LHCN-M2 (cell line): Measurements from ENCODE around the gene KCNT1. TPM values are rescaled to one million over a fixed set of nuclear protein-coding genes. Genes with fewer than 3 reads are reported as not detected.
"Not testable (repeated sequence)": the region's sequence is repeated elsewhere in the genome, so short reads cannot be mapped to it uniquely, and the experiment has no call there.

Experiments
- DNase-seq: peaks from one replicate; pipeline ENCODE4 v3.0.0-alpha.2; 2012; ENCODE audit warnings: low read depth
- total RNA-seq: library from RNA; depleted of rRNA; stranded (reverse); fragments of >200 nt; gene quantifications from 2 replicates; pipeline ENCODE4 v1.2.3, GENCODE V29; 2014

The KCNT1 gene
- total RNA-seq, 1 experiment from 2014 or later = not detected

DNA sequence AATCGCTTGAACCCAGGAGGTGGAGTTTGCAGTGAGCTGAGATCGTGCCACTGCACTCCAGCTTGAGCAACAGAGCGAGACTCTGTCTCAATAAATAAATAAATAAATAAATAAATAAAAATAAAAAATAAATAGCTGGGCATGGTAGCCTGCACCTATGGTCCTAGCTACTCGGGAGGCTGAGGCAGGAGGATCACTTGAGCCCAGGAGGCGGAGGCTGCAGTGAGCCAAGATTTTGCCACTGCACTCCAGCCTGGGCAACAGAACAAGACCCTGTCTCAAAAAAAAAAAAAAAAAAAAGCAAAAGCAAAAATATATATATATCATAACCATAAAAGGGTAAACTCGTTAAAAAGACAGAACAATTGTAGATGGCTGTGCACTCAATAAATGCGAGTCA lies 29.2 kb upstream of the KCNT1 start:
- not testable (repeated sequence) for DNase-seq

DNA sequence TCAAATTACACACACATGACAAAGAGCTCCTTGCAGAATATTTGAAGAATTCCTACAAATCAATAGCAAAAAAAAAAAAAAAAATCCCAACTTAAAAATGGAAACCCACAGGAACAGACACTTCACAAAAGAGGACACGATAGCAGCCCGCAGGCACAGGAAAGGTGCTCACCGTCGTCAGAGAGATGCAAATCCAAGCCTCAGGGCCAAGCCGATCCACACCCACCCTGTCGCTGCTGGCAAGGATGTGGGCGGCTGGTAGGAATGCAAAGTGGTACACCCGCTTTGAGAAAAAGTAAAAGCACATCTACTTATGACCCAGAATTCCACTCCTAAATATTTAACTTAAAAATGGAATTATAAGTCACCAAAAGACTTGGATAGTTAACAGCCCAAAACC lies 28.0 kb upstream of the KCNT1 start:
- DNase-seq = no peak

DNA sequence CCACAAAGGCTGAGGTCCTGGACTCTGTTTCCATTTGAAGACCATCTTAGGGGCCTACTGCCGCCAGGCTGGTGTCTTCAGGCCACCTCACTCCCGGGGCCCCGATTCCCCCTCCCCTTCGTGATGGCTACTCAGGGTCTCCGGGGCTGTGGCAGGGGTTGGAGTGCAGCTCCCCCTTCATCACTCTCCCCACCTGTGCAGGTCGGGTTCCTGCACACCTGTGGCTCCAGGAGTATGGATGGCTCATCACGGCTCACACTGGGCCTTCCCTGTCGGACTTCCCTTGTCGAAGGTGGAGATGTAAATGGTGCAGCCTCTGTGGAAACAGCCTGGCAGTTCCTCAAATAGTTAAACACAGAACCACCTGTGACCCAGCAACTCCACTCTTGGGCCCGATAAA lies 27.0 kb upstream of the KCNT1 start:
- no peak for DNase-seq

DNA sequence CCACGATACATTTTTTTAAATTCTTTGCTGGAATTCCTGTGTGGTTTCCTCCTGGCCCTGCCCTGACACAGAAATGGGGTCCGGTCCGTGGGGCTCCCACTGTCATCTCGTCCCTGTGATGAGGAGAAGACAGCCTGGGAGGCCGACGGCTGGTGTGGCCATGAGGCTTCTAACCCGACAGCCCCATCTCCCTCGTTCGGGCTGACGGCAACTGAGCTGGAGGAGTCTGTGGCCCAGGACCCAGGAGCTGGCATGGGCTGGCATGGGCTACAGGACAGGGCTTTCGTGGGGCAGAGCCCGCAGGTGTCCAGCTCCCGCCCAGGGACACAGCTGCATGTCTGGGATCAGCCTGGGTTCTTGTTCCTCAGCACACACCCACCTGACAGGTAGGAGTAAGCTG lies 25.1 kb upstream of the KCNT1 start:
- DNase-seq = no peak

DNA sequence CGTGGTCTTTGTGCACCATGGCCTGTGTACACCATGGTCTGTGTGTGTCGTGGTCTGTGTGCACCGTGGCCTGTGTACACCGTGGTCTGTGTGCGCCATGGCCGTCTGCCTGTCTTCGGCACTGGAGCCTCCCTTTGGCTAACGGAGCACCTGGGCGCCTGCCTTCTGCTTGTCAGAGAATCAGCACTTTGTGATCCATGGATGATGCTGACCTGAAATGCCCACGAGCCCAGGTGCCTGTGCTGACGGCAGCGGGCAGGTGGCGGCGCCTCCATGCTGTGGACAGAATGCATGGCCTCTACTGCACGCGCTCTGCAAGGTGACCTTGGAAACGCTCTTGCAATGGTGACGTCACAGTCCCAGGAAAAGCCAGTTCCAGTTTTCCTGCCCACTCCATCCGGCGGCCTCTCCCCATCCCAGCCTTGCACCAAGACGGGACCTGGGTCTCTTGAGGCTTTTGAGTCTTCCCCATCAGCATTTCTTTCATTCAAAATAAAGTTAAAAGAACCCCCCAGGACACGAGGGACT lies 24.3 kb upstream of the KCNT1 start:
- no peak for DNase-seq

DNA sequence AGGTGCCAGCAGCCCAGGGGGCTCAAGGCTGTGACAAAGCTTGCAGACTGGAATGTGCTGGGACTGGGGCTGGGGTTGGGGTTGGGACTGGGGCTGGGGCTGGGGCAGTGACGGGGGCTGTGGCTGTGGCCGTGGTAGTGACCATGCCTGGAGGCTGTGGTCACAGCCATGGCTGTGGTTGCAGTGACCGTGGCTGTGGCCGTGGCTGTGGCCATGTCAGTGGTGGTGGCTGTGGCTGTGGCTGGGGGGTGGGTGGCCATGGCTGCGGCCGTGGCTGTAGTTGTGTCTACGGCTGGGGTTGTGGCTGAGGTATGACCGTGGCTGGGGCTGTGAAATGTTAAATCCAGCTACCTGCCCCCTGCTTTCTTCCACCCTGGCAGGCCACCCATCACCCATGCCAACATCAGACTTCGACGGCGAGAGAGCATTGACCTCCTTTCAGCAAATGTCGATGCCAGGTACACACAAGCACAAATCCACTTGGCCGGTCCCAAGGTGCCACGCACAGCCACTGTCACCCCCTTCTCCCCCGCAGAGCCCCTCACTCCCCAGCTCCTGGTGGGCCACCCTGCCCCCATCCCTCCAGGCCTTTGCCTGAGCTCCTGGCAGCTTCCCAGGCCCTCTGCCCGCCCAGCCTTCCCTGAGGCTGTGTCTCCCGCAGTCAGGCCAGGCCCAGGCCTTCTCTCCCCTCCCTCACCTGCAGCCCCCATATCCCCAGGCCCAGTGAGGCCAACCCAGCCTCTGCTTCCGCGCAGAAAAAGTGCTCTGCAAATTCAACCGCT lies 23.6 kb upstream of the KCNT1 start:
- DNase-seq = no peak

DNA sequence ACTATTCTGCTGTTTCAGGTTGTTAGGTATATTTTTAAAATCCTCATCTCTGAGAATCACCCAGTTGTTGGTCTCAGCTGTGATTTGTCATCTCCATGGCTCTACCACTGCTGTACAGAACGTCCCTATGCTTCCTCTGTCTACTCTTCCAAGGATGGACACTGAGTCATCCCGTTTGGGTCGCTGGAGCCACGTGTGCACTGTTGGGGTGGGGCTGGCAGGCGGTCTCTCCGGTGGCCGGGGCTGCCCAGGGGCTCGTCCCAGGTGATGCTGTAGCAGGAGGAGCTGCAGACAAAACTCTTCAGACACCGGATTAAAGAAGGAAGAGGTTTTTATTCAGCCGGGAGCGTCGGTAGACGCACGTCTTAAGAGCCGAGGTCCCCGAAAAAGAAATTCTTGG lies 21.9 kb upstream of the KCNT1 start:
- DNase-seq = no peak

DNA sequence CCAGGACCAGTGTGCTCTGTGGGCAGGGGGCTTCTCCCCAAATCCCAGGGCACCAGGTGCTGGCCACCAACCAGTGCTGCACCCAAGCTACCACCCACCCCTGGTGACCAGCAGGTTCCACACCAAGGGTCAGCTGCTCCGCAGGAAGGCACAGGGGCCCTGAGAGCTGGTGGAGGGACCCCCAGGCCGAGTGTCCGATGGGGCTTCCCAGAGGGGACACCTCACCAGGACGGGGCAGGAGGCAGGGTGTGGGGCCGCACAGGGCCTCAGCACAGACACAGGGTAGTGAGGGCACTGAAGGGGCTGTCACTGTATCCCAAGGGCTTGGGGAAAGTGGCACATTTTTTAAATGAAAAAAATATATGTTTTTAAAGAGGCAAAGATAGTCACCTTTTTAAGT lies 20.8 kb upstream of the KCNT1 start:
- DNase-seq = no peak

DNA sequence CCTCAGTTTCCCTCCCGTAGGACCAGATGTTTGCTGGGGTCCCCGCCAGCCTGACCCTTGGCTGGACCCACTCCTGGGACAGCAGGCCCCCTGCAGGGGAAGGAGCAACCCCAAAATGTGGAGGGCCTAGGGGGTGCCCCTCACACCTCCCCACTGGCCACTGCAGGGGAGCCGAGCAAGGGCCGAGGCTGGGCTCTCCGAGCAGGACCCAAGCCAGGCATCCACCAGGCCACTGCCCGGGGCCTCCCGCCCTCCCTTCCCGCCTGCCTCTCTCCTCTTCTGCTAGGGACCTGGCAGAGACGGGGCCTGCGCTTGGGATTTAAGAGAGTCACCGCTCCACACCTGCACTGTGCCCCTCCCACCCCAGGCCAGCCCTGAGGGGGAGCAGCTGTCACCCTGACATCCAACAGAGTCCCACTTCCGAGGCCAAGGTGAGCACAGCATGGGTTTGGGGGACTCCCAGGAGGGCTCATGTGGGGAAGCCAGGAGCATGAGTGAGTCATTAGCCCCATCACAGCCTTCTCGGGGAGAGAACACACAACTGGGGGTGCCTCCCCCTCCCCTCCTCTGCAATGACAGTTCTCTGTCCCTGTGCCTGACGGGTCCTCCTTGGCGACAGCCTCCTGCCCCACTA lies 18.5 kb upstream of the KCNT1 start:
- DNase-seq = no peak

DNA sequence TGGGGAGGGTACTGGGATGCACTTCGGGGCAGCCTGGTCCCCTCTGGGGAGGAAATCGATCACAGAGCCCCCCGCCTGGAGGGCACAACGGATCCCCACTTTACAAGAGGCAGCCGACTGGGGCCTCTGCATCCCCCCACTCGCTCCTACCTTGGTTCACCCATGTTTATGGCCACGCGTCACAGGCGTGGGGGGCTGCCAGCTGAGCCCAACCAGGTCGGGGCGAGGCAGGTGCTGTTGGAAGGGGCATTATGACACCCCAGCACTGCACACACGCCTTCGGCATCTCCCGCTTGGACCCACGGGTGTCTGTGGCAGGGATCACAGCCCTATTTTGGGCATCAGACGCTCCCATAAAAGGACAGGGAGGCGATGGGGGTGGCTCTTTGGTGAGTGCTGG lies 17.3 kb upstream of the KCNT1 start:
- DNase-seq = no peak

DNA sequence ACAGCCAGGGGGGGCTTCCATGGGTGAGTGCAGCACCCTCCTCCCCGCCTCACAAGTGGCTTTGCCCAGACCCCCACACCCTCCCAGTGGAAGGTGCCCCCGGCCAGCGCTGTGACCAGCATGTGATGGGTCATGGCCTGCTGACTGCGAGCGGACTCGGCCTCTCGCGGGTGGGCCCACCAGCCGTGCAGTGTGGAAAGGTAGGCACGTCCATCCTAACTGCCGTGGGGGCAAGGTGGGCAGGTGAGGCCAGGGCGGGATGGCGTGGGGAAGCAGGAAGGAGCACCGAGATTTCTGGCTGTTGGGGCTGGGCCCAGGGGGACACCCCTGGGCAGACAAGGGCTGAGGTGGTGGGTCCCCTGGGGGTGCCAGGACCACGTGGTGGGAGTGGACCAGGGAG lies 14.8 kb upstream of the KCNT1 start:
- no peak for DNase-seq

DNA sequence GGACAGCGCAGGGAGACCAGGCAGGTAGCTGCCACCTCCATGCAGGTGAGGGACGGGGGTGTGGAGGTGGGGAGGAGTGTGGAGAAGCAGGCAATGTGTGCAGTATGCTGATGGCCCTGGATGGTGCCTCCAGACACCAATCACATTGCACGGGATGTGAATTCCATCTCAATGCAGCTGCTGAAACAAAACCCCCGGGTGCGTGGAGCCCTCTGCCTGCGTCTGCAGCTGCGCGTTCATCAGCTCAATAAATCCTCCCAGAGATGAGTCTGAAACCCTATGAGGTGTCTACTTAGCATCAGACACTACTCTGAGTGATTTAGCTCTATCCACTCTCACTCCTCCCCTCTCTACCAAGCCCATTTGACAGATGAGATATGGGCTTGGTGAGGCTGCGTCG lies 13.0 kb upstream of the KCNT1 start:
- DNase-seq = no peak

DNA sequence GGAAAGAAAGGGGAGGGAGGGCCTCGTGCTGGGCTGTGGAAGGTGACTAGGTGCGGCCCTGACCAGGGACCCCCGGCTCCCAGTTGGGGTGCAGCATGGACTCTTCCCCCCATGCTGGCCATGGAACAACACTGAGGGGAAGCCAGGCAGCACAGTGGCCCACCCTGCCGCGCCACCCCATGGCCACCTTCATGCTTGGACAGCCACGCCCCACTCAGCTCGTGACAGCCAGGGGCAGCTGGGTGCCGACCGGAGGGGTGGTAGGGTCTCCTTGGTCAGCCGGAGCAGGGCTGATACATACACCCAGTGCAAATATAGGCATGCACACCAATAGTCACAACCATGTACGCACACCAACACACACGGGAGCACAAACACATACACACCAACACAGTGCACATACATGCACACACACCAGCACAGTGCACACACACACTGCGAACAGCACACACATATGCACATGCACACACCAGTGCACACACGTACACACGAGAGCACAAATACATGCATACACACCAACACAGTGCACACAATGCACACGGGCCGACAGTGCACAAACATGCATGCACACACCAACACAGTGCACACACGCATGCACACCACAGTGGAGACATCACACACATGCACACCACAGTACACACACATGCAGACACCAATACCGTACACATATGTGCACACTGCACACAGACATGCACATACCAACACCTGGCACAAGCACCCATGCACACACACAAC lies 11.0 kb upstream of the KCNT1 start:
- no peak for DNase-seq

DNA sequence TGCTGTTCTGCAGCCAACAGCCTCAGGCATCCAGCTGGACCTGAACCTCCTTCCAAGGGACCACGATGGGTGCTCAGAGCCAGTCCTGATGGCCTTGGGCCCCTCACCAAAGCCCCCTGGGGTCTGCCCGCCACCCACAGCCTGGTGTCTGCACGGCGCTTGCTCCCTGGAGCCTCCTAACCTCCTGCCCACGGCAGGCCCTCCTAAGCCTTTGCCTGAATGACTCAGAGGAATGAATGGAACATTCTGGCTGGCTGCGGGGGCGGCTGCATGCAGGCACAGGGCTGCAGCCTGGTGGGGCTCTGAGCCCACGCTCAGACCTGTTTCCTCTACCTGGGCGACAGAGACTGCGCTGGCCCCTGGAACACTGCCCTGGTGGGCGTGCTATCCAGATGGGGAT lies 9.6 kb upstream of the KCNT1 start:
- no peak for DNase-seq

DNA sequence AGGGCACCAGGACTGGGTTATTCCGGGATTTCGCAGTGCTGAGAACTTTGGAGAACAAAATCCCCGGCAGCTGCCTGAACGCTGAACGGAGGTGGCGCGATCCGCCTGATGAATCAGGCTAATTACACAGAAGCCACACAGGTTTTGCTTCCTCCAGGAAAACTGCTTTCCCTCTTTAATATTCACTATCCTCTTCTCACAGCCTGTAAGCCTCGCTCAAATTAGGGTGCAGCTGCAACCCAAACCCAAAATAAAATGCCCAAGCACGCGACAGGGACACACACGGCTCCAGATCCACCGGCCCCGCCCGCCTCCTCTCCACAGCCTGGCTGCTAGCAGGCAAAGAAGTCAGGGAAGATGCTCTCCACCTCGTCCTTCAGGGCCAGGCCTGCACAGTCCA lies 8.7 kb upstream of the KCNT1 start:
- DNase-seq = no peak

DNA sequence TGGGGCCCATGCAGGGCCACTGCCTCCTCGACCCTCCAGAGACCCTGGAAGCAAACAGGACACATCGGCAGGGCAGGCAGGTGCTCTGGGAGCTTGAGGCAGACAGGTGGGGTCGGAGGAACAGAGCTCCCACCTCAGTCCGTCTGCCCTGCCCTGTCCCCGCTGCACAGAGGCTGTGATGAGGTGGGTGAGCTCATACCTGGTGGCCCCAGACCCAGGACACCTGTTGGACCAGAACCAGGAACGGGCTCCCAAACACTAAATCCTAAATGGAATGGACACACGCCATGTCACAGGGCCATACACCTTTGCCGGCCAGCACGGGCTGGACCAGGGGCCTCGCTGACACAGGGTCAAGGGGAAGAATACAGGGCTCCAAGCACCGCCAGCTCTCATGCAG lies 8.2 kb upstream of the KCNT1 start:
- DNase-seq = no peak

DNA sequence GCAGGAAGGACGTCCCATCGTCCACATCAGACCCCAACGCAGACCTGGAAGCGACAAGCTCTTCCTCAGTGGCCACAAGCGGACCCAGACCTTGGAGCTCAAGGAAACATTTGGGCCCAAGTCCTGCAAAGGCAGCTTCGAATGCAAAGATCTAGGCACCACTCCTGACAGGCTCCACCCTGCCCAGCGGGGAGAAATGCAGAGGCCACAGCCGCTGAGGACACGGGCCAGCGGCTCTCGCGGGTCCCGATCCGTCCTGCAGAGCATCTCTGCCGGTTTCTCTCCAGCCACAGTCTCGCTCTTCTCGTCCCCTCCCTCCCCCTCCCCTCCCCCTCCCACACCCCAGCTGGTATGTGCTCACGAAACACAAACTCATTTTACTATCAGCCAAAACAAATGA lies 7.6 kb upstream of the KCNT1 start:
- DNase-seq = no peak

DNA sequence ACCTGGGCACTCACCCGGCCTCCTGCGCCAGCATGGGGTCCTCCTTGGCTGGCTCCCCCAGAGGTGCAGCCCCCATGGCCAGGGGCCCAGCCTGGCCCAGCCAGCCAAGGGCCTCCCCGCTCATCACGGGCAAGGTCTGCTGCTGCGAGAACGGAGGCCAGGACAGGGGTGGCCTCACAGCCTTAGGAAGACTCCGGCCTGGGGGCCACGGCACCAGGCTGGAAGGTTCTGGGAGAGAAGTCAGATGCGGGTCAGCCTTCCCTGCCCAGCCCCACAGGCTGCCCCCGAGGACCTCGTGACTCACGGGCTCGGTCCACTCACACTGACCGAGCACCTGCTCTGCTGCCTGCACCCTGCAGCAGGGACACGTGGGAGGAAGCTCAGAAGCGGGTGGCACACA lies 6.9 kb upstream of the KCNT1 start:
- no peak for DNase-seq

DNA sequence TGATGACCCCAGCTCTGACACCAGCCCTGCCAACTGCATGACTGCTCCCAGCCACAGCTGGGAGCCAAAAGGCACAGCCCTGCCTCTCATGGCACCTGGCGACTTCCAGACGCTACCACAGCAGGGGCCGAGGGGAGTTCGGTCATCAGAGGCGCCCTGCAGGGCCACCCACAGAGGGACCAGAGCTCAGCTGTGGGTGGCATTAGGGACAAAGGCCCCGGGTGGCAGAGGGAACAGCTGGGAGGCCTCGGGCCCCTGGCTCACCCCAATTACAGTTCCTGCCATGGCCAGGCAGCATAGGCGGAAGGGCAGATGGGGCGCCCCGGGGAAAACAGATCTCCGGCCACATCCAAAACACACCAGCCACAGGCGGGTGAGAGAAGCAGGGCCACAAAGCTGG lies 6.3 kb upstream of the KCNT1 start:
- no peak for DNase-seq

DNA sequence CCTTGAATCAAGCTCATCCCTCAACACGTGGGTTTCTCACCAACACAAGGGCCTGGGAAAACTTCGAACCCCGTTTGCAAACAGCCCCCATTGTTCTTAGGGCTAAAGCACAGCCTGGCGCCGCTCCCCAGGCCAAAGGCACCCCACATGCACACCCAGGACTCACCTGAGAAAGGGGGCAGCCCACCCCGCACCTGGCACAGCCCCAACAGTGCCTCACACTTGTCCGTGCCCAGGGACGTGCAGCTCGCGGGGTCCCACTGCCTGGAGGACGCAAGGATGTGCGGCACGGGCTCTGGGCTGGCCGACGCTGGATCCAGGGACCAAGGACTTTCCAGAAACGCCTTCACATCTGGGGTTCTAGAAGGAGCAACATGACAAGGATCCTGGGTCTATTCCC lies 5.5 kb upstream of the KCNT1 start:
- no peak for DNase-seq

DNA sequence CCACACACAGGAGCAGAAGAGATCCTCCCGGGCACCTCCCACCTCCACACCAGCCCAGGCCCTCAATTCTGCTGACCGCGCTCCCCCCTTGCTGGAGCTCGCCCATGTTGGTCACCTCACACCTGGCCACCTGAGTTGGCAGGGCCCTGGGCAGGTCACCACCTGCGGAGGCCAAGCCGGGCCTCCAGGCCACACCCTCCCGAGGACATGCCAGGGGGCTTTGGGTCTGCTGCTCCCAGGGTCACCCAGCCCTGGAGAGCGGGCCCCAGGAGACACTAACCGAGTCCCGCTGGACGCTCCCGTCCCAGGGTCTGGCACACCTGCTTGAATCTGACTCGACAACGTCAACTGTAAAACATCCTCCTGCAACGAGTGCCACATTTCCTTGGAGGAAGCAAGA lies 4.8 kb upstream of the KCNT1 start:
- DNase-seq = no peak

DNA sequence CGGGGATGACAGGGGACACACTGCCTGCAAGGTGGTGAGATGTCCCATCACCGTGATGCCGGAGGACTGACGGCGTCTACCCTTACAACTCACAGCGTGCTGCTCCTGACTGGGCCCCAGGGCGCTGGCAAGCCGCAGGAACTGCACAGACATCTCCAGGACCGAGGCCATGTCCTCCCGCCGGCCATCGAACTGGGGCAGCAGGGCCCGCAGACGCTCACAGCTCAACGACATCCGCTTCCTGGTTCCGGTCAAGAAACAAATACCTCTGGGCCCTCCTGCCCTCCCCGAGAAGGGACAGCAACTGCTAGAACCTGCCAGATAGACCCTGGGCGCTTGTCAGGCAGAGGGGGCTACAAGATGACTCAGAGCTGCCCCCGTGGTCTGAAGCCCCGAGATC lies 3.7 kb upstream of the KCNT1 start:
- no peak for DNase-seq

DNA sequence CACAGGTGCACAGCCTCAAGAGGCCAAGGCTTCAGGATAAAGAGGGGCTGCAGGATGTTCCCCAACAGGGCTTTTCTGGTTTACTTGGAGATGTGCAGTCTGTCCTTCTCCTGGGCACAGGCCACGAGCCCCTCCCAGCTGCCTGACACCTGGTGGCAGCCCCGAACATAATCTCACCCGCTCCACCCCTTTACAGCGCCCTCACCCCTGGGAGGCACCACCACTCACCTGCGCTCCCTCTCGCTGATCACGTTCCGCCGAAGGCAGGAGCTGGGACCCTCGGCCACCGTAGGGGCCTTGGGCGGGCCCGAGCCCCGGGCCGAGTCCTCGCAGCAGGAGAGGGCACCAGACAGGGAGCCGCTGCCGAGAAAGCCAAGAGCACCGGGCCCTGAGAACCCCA lies 3.2 kb upstream of the KCNT1 start:
- DNase-seq = no peak
